IgD-negative memory B cell (primary cell): ENCODE results near the gene DEFB131B. TPM values are rescaled to one million over a fixed set of nuclear protein-coding genes. Genes with fewer than 3 reads are reported as not detected.
"Not testable (repeated sequence)": the region's sequence is repeated elsewhere in the genome, so short reads cannot be mapped to it uniquely, and the experiment has no call there.

Experiments used
- H3K27ac Mint-ChIP-seq, 3 donors: one replicate each; pipeline ENCODE4 v1.8.0; 2020 to 2022; ENCODE audit warnings: mild to moderate bottlenecking in 3 of 3, mixed read lengths in 3 of 3, moderate library complexity in 1 of 3
- H3K27me3 Mint-ChIP-seq: one replicate; pipeline ENCODE4 v1.8.0; 2021; ENCODE audit warnings: mixed read lengths
- H3K36me3 Mint-ChIP-seq: one replicate; pipeline ENCODE4 v1.8.0; 2020; ENCODE audit warnings: mild to moderate bottlenecking, mixed read lengths
- H3K4me1 Mint-ChIP-seq, 3 donors: one replicate each; pipeline ENCODE4 v1.8.0; 2020 to 2022; ENCODE audit warnings: mixed read lengths in 3 of 3, mild to moderate bottlenecking in 1 of 3
- H3K4me3 Mint-ChIP-seq, 4 donors: one replicate each; pipeline ENCODE4 v1.8.0; 2020 to 2022; ENCODE audit warnings: mild to moderate bottlenecking in 4 of 4, mixed read lengths in 4 of 4, moderate library complexity in 3 of 4
- H3K9me3 Mint-ChIP-seq, 3 donors: one replicate each; pipeline ENCODE4 v1.8.0; 2020 to 2021; ENCODE audit warnings: mixed read lengths in 3 of 3, mild to moderate bottlenecking in 1 of 3
- polyA plus RNA-seq: library from polyadenylated mRNA; unstranded; fragments of 300-500 nt; fragmentation: Illumina TruSeq; gene quantifications from one replicate; pipeline ENCODE4 v1.2.3, GENCODE V29; 2021

The DEFB131B gene
- polyA plus RNA-seq, 1 donor from 2014 or later = not detected

GRCh38 chr11:71888335-71889010 is 10.2 kb downstream of the DEFB131B start:
- H3K4me3 Mint-ChIP-seq, H3K9me3 Mint-ChIP-seq, H3K4me1 Mint-ChIP-seq, H3K27me3 Mint-ChIP-seq: not testable (repeated sequence)
- Mint-ChIP-seq H3K27ac (peak overlapping the region in 1 of 3 donors; percentile 67), H3K36me3 (peaks cover 12% of the 10 kb centered on the region)

GRCh38 chr11:71889181-71889872 is 11.1 kb downstream of the DEFB131B start:
- H3K4me1 Mint-ChIP-seq, H3K27me3 Mint-ChIP-seq, H3K27ac Mint-ChIP-seq, H3K9me3 Mint-ChIP-seq, H3K4me3 Mint-ChIP-seq: not testable (repeated sequence)
- peaks cover 15% of the 10 kb centered on the region for H3K36me3 Mint-ChIP-seq

GRCh38 chr11:71895961-71896360 is 17.7 kb downstream of the DEFB131B start:
- Mint-ChIP-seq H3K27ac (no peak overlapping the region), H3K9me3 (peaks cover 0 to 2% (median 0%) of the 10 kb centered on the region in 3 donors), H3K4me3 (no peak overlapping the region), H3K4me1 (no peaks in the 10 kb centered on the region), H3K36me3 (peaks cover 16% of the 10 kb centered on the region), H3K27me3 (no peaks in the 10 kb centered on the region)

GRCh38 chr11:71901137-71901536 is 22.9 kb downstream of the DEFB131B start:
- not testable (repeated sequence) for H3K4me3 Mint-ChIP-seq, H3K27ac Mint-ChIP-seq, H3K27me3 Mint-ChIP-seq, H3K9me3 Mint-ChIP-seq, H3K4me1 Mint-ChIP-seq
- peaks cover 26% of the 10 kb centered on the region for H3K36me3 Mint-ChIP-seq

GRCh38 chr11:71908218-71908617 is 30.0 kb downstream of the DEFB131B start:
- Mint-ChIP-seq H3K27ac (no peak overlapping the region), H3K4me1 (no peaks in the 10 kb centered on the region), H3K27me3 (no peaks in the 10 kb centered on the region), H3K9me3 (no peaks in the 10 kb centered on the region), H3K4me3 (no peak overlapping the region), H3K36me3 (peaks cover 9% of the 10 kb centered on the region)

GRCh38 chr11:71910775-71911174 is 32.5 kb downstream of the DEFB131B start:
- not testable (repeated sequence) for H3K27me3 Mint-ChIP-seq, H3K36me3 Mint-ChIP-seq, H3K4me3 Mint-ChIP-seq, H3K27ac Mint-ChIP-seq, H3K9me3 Mint-ChIP-seq, H3K4me1 Mint-ChIP-seq

- H3K4me1 Mint-ChIP-seq, H3K27me3 Mint-ChIP-seq, H3K9me3 Mint-ChIP-seq, H3K36me3 Mint-ChIP-seq, H3K4me3 Mint-ChIP-seq: not testable (repeated sequence)
- peak overlapping the region in 1 of 3 donors; percentile 65 for H3K27ac Mint-ChIP-seq
Measured at GRCh38 chr11:71911321-71911985, 33.2 kb downstream of the DEFB131B start.

GRCh38 chr11:71911986-71912340 is 33.7 kb downstream of the DEFB131B start:
- not testable (repeated sequence) for H3K4me3 Mint-ChIP-seq, H3K36me3 Mint-ChIP-seq, H3K27me3 Mint-ChIP-seq, H3K9me3 Mint-ChIP-seq, H3K4me1 Mint-ChIP-seq, H3K27ac Mint-ChIP-seq

GRCh38 chr11:71913756-71914526 is 35.7 kb downstream of the DEFB131B start:
- Mint-ChIP-seq H3K4me1 (peaks cover 0 to 2% (median 0%) of the 10 kb centered on the region in 3 donors), H3K4me3 (no peak overlapping the region), H3K36me3 (peaks cover 6% of the 10 kb centered on the region), H3K27ac (no peak overlapping the region), H3K27me3 (no peaks in the 10 kb centered on the region), H3K9me3 (no peaks in the 10 kb centered on the region)

- H3K4me3 Mint-ChIP-seq = no peak overlapping the region
- H3K9me3 Mint-ChIP-seq = no peaks in the 10 kb centered on the region
- peaks cover 0 to 2% (median 0%) of the 10 kb centered on the region in 3 donors for H3K4me1 Mint-ChIP-seq
- no peak overlapping the region for H3K27ac Mint-ChIP-seq
- peaks cover 6% of the 10 kb centered on the region for H3K36me3 Mint-ChIP-seq
- H3K27me3 Mint-ChIP-seq = no peaks in the 10 kb centered on the region
Measured at GRCh38 chr11:71914617-71915189, 36.5 kb downstream of the DEFB131B start.

GRCh38 chr11:71917646-71918140 is 39.4 kb downstream of the DEFB131B start:
- H3K4me1 Mint-ChIP-seq = peaks cover 0 to 2% (median 0%) of the 10 kb centered on the region in 3 donors
- H3K36me3 Mint-ChIP-seq = peaks cover 6% of the 10 kb centered on the region
- no peaks in the 10 kb centered on the region for H3K27me3 Mint-ChIP-seq
- no peaks in the 10 kb centered on the region for H3K9me3 Mint-ChIP-seq
- H3K27ac Mint-ChIP-seq = no peak overlapping the region
- no peak overlapping the region for H3K4me3 Mint-ChIP-seq

- Mint-ChIP-seq H3K27ac (peak within 1 kb of the TSS; percentile 92 to 98 (median 96)), H3K9me3 (no peaks in the 10 kb centered on the region), H3K27me3 (no peaks in the 10 kb centered on the region), H3K36me3 (no peaks in the 10 kb centered on the region), H3K4me1 (peaks cover 29 to 44% (median 31%) of the 10 kb centered on the region in 3 donors), H3K4me3 (peak within 1 kb of the TSS; percentile 94 to 100 (median 96))
Measured at GRCh38 chr11:71927820-71928736, 49.8 kb downstream of the DEFB131B start, which contains the start of gene XNDC1N. TSS of gene XNDC1N (minus strand) at chr11:71928594. CDS start at chr11:71923353, 5,241 bp downstream.

GRCh38 chr11:71928737-71929443 is 50.6 kb downstream of the DEFB131B start, which contains the start of gene RNF121:
TSS of gene RNF121 (plus strand) at chr11:71929046. CDS start at chr11:71929062, 16 bp downstream.
- Mint-ChIP-seq H3K9me3 (no peaks in the 10 kb centered on the region), H3K27ac (peak within 1 kb of the TSS; percentile 92 to 98 (median 96)), H3K36me3 (no peaks in the 10 kb centered on the region), H3K27me3 (no peaks in the 10 kb centered on the region), H3K4me3 (peak within 1 kb of the TSS; percentile 94 to 100 (median 96)), H3K4me1 (peaks cover 33 to 49% (median 38%) of the 10 kb centered on the region in 3 donors)
